Caco-2 (cell line): Measurements from ENCODE around the gene GPR143. TPM values are rescaled to one million over a fixed set of nuclear protein-coding genes. Genes with fewer than 3 reads are reported as not detected.

Experiments used
- BruUV-seq: library from RNA; stranded (reverse); fragments of 400-500 nt; replicated peaks from 2 replicates; lab custom pipeline; 2021; lab: Mats Ljungman, UMichigan
- CTCF ChIA-PET: fragments of 300-600 bp; sonication (Branson Sonifier 250); formaldehyde crosslinking; loops from one replicate; lab custom pipeline; 2022; ENCODE audit warnings: antibody characterized with exemption; lab: Charles Lee
- POLR2A ChIA-PET: fragments of 300-600 bp; sonication (Branson Sonifier 250); formaldehyde crosslinking; loops from one replicate; lab custom pipeline; 2022; ENCODE audit warnings: antibody characterized with exemption; lab: Charles Lee
- DNase-seq, 2 experiments: peaks; one replicate each; pipeline versions ENCODE4 v3.0.0 to v3.0.0-alpha.2; 2020 to 2022
- H3K27me3 ChIP-seq: replicated peaks from 2 replicates; pipeline ENCODE4 v1.6.0; 2011; ENCODE audit warnings: low read length; ENCODE audit not compliant: control insufficient read depth, insufficient read depth
- H3K36me3 ChIP-seq: 2 replicates; pipeline ENCODE4 v1.5.1; 2011; ENCODE audit warnings: low read length; ENCODE audit not compliant: control insufficient read depth, insufficient read depth
- H3K4me1 ChIP-seq: fragments of 250-450 bp; sonication (Bioruptor Pico); 2 replicates; pipeline ENCODE4 v1.5.1; 2020; ENCODE audit warnings: mild to moderate bottlenecking
- H3K4me3 ChIP-seq: 2 replicates; pipeline ENCODE4 v1.5.1; 2011; ENCODE audit warnings: low read depth, mild to moderate bottlenecking, control low read depth, low read length
- H3K9me3 ChIP-seq: fragments of 250-450 bp; sonication (Bioruptor Pico); 2 replicates; pipeline ENCODE4 v1.5.1; 2020; ENCODE audit warnings: mild to moderate bottlenecking, moderate library complexity
- H3K27ac Mint-ChIP-seq: one replicate; pipeline ENCODE4 v1.8.0; 2022; ENCODE audit warnings: mixed read lengths; ENCODE audit not compliant: unreplicated experiment
- H3K27me3 Mint-ChIP-seq: one replicate; pipeline ENCODE4 v1.8.0; 2022; ENCODE audit warnings: mixed read lengths; ENCODE audit not compliant: insufficient read depth, unreplicated experiment
- H3K36me3 Mint-ChIP-seq: one replicate; pipeline ENCODE4 v1.8.0; 2022; ENCODE audit warnings: mild to moderate bottlenecking, mixed read lengths; ENCODE audit not compliant: insufficient read depth, unreplicated experiment
- H3K4me1 Mint-ChIP-seq: one replicate; pipeline ENCODE4 v1.8.0; 2022; ENCODE audit warnings: low read depth, mixed read lengths; ENCODE audit not compliant: unreplicated experiment
- H3K4me3 Mint-ChIP-seq: one replicate; pipeline ENCODE4 v1.8.0; 2022; ENCODE audit warnings: mild to moderate bottlenecking, moderate library complexity, mixed read lengths; ENCODE audit not compliant: unreplicated experiment
- H3K9me3 Mint-ChIP-seq: one replicate; pipeline ENCODE4 v1.8.0; 2022; ENCODE audit warnings: mixed read lengths; ENCODE audit not compliant: unreplicated experiment
- intact Hi-C: fragments of 100-400 bp; cut with micrococcal nuclease; formaldehyde crosslinking; loops from one replicate; pipeline ENCODE4 v1.10.0; 2022; ENCODE audit not compliant: unreplicated experiment
- total RNA-seq: library from RNA; stranded (reverse); gene quantifications from 2 replicates; pipeline ENCODE4 v1.2.3, GENCODE V29; 2022
- TF ChIP-seq, protein P1 (sequence below), 2 experiments: fragments of 200-600 bp in 1 of 2; IDR thresholded peaks; 1 replicate in 1 of 2; 2 replicates in 1 of 2; pipeline versions ENCODE4 v1.5.1 to v1.8.0; 2011 to 2022; ENCODE audit warnings: antibody characterized with exemption in 1 of 2, control low read depth in 1 of 2, inconsistent platforms in 1 of 2, low read depth in 1 of 2, low read length in 1 of 2, mild to moderate bottlenecking in 1 of 2, moderate library complexity in 1 of 2; ENCODE audit not compliant: insufficient read depth in 1 of 2, severe bottlenecking in 1 of 2, unreplicated experiment in 1 of 2

The GPR143 gene
- total RNA-seq, 1 experiment from 2014 or later, result 8.0 TPM

GRCh38 chrX:9676306-9676705 is 89.3 kb downstream of the GPR143 start:
- no peak overlapping the region for H3K4me3 ChIP-seq
- DNase-seq, result no peak
- TF ChIP-seq, protein P1, sequence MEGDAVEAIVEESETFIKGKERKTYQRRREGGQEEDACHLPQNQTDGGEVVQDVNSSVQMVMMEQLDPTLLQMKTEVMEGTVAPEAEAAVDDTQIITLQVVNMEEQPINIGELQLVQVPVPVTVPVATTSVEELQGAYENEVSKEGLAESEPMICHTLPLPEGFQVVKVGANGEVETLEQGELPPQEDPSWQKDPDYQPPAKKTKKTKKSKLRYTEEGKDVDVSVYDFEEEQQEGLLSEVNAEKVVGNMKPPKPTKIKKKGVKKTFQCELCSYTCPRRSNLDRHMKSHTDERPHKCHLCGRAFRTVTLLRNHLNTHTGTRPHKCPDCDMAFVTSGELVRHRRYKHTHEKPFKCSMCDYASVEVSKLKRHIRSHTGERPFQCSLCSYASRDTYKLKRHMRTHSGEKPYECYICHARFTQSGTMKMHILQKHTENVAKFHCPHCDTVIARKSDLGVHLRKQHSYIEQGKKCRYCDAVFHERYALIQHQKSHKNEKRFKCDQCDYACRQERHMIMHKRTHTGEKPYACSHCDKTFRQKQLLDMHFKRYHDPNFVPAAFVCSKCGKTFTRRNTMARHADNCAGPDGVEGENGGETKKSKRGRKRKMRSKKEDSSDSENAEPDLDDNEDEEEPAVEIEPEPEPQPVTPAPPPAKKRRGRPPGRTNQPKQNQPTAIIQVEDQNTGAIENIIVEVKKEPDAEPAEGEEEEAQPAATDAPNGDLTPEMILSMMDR (IDR thresholded peaks at IDR 0.05; ENCODE audit: insufficient read depth in 1 of 2, low read depth in 1 of 2, low read length in 1 of 2, severe bottlenecking in 1 of 2, unreplicated experiment in 1 of 2), result no peak
- ChIA-PET CTCF (no interaction called here), POLR2A (no interaction called here)
- no peaks in the 10 kb centered on the region for H3K27me3 ChIP-seq
- intact Hi-C loops, result no loop called here
- H3K9me3 ChIP-seq, result no peaks in the 10 kb centered on the region
- no peaks in the 10 kb centered on the region for H3K4me1 ChIP-seq
- H3K27ac Mint-ChIP-seq, result no peak overlapping the region
- no peaks in the 10 kb centered on the region for H3K4me1 Mint-ChIP-seq
- no TSS peak for BruUV-seq
- no peaks in the 10 kb centered on the region for H3K9me3 Mint-ChIP-seq
- H3K27me3 Mint-ChIP-seq, result no peaks in the 10 kb centered on the region
- no peaks in the 10 kb centered on the region; the same call in 1 of the 2 replicates for H3K36me3 ChIP-seq
- H3K4me3 Mint-ChIP-seq, result no peak overlapping the region
- peaks cover 47% of the 10 kb centered on the region for H3K36me3 Mint-ChIP-seq

Other genes with a start within 250 kb of the GPR143 start
- gene SHROOM2, start 20.6 kb upstream of the GPR143 start, total RNA-seq, result 12.7 and 14.2 TPM in 2 replicates
- gene CLDN34, start 201.5 kb upstream of the GPR143 start, total RNA-seq, result not detected in 2 replicates